Thyroid gland (tissue), 4 donors: Measurements from ENCODE around the gene LDLRAD4.

Experiments used
- CTCF ChIP-seq, 6 experiments: fragments of 200-600 bp in 3 of 6; fragments of 450-650 bp in 3 of 6; sonication (generic) in 3 of 6; IDR thresholded peaks; one replicate each; pipeline ENCODE4 v1.5.1; 2016 to 2019; ENCODE audit warnings: antibody characterized with exemption in 6 of 6, mild to moderate bottlenecking in 2 of 6, inconsistent platforms in 1 of 6, moderate library complexity in 1 of 6
- POLR2A ChIP-seq, 2 donors: fragments of 450-650 bp; IDR thresholded peaks; one replicate each; pipeline ENCODE4 v1.6.1; 2017; ENCODE audit warnings: antibody characterized with exemption in 2 of 2, mild to moderate bottlenecking in 2 of 2, moderate library complexity in 1 of 2

GRCh38 chr18:13474907-13475545 is 256.5 kb downstream of the LDLRAD4 start:
- TF ChIP-seq CTCF (IDR thresholded peaks at IDR 0.05) (no peak), POLR2A (IDR thresholded peaks at IDR 0.05) (no peak)
